Raji (cell line): Measurements from ENCODE around the gene SYPL2.

Experiments
- POLR2A ChIP-seq: IDR thresholded peaks from 2 replicates; pipeline ENCODE4 v1.6.1; 2011; ENCODE audit warnings: low read depth, low read length, control low read depth; ENCODE audit not compliant: insufficient read depth

SYPL2 gene

GRCh38 chr1:109499661-109500536, 33.6 kb downstream of the SYPL2 start:
- no peak for TF ChIP-seq POLR2A

GRCh38 chr1:109500941-109501381, 34.6 kb downstream of the SYPL2 start:
- TF ChIP-seq POLR2A, result no peak

- no peak for TF ChIP-seq POLR2A
Measured at GRCh38 chr1:109501644-109502363, 35.5 kb downstream of the SYPL2 start.

- no peak for TF ChIP-seq POLR2A
Measured at GRCh38 chr1:109502364-109502851, 36.1 kb downstream of the SYPL2 start.

GRCh38 chr1:109503935-109504334, 37.6 kb downstream of the SYPL2 start:
- TF ChIP-seq POLR2A, result no peak

- no peak for TF ChIP-seq POLR2A
Measured at GRCh38 chr1:109504974-109505373, 38.6 kb downstream of the SYPL2 start.

- no peak for TF ChIP-seq POLR2A
Measured at GRCh38 chr1:109508001-109508872, 41.9 kb downstream of the SYPL2 start.

- no peak for TF ChIP-seq POLR2A
Measured at GRCh38 chr1:109508873-109509175, 42.5 kb downstream of the SYPL2 start.

GRCh38 chr1:109509176-109510134, 43.1 kb downstream of the SYPL2 start, which contains the start of gene AMIGO1:
Gene AMIGO1, minus strand, starts transcription at chr1:109509727. Its CDS starts 815 bp downstream, at chr1:109508912.
- TF ChIP-seq POLR2A, result no peak

GRCh38 chr1:109513110-109513710, 46.9 kb downstream of the SYPL2 start:
- no peak for TF ChIP-seq POLR2A

- TF ChIP-seq POLR2A, result no peak
Measured at GRCh38 chr1:109514846-109515245, 48.5 kb downstream of the SYPL2 start.

GRCh38 chr1:109516872-109517271, 50.5 kb downstream of the SYPL2 start:
- no peak for TF ChIP-seq POLR2A

GRCh38 chr1:109517337-109517736, 51.0 kb downstream of the SYPL2 start:
- TF ChIP-seq POLR2A, result no peak
